ENCODE results near the gene RFC4. TPM values are rescaled to one million over a fixed set of nuclear protein-coding genes. Genes with fewer than 3 reads are reported as not detected.
A peak's percentile ranks its signal among the peaks of the same experiment; 100 is the strongest.

RFC4 gene, protein sequence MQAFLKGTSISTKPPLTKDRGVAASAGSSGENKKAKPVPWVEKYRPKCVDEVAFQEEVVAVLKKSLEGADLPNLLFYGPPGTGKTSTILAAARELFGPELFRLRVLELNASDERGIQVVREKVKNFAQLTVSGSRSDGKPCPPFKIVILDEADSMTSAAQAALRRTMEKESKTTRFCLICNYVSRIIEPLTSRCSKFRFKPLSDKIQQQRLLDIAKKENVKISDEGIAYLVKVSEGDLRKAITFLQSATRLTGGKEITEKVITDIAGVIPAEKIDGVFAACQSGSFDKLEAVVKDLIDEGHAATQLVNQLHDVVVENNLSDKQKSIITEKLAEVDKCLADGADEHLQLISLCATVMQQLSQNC
- 10 to 100 TPM in 3 of 9 donors, 1 to 10 TPM in 6; 5.3 to 30.6 (median 8.9) TPM for total RNA-seq
- polyA plus RNA-seq = 10 to 100 TPM in 2 of 3 donors, 1 to 10 TPM in 1; 9.0 to 13.1 (median 12.1) TPM
- long read RNA-seq, donor 1, partial matches to known transcripts = 5 of 9 reads
- long read RNA-seq, donor 1, other reads (novel, unspliced or antisense) = 0 of 9 reads
- long read RNA-seq, donor 2, partial matches to known transcripts = 0 of 1 reads
- long read RNA-seq, donor 2, other reads (novel, unspliced or antisense) = 0 of 1 reads
- long read RNA-seq, donor 3, partial matches to known transcripts = 5 of 5 reads
- long read RNA-seq, donor 3, other reads (novel, unspliced or antisense) = 0 of 5 reads
- long read RNA-seq, donor 4, transcript RFC4-201 (11 exons, 1,384 nt) = major isoform, 5 of 7 reads
- long read RNA-seq, donor 4, partial matches to known transcripts = 1 of 7 reads
- long read RNA-seq, donor 4, other reads (novel, unspliced or antisense) = 0 of 7 reads
- long read RNA-seq, donor 5, transcript RFC4-201 (11 exons, 1,384 nt) = major isoform, 8 of 12 reads
- long read RNA-seq, donor 5, partial matches to known transcripts = 1 of 12 reads
- long read RNA-seq, donor 5, other reads (novel, unspliced or antisense) = 2 of 12 reads
- long read RNA-seq, donor 6, partial matches to known transcripts = 3 of 9 reads
- long read RNA-seq, donor 6, other reads (novel, unspliced or antisense) = 0 of 9 reads
- long read RNA-seq, donor 7, partial matches to known transcripts = 0 of 2 reads
- long read RNA-seq, donor 7, other reads (novel, unspliced or antisense) = 0 of 2 reads
- long read RNA-seq, donor 8, partial matches to known transcripts = 8 of 12 reads
- long read RNA-seq, donor 8, other reads (novel, unspliced or antisense) = 0 of 12 reads
- long read RNA-seq, donor 9, transcript RFC4-201 (11 exons, 1,384 nt) = major isoform, 6 of 14 reads
- long read RNA-seq, donor 9, partial matches to known transcripts = 7 of 14 reads
- long read RNA-seq, donor 9, other reads (novel, unspliced or antisense) = 0 of 14 reads
- long read RNA-seq, donor 10, partial matches to known transcripts = 8 of 12 reads
- long read RNA-seq, donor 10, other reads (novel, unspliced or antisense) = 0 of 12 reads

DNA sequence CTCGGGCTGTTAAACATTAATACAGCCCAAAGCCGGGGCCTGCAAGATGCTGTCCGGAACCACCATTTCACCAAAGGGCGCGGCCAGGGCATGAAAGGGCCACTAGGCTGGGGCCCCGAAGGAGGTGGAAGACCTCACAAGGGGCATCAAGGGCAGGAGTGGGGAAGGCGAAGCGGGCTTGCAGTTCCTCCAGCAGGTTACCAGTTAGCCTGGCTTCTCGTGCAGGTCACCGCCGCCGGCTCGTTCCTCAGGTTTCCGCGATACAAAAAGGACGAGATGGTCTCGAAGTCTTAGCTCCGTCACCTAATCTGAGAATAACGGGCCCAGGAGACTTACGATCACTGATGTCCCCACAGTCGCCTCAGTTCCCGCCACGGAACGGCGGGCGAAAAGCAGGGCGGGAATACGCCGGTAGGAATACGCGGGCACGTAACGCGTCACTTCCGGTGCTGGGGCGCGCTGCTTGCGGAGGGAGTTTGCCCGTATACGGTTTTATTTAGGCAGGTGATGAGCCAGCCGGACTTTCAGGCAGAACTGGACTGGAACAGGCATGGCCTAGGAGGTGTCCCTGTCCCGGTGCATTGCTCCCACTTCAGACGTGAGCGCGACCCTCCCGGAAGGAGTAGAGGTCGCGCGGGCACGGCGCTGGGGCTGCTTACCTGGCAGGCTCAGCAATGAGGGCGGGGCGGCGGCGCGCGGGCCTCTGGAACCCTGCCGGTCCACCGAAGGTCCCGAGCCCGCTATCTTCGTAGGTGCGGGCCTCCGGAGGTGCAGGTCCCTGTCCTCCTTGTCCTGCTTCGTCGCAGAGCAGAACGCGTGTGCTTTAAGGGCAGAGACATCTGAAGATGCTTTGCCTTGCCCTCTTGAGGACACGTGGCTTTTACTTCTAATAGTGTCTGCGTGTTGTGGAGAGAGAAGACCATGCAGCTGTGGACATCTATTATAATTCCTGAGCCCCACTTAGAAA lies at the start of gene RFC4:
Gene RFC4, minus strand, starts transcription at position 394 of the 967 bp plus-strand sequence. CDS start 1,769 bp downstream, outside the sequence.
- 0 to 1% (median 0%) methylated on average over 3 to 70 of the region's 70 CpGs for WGBS, 4 donors
- Histone ChIP-seq H3K9me3 (replicated peaks in 1 of 3) (no peaks in the 10 kb centered on the region), H3K27me3 (no peaks in the 10 kb centered on the region), H3K36me3 (replicated peaks in 1 of 2) (no peaks in the 10 kb centered on the region), H3K4me3 (peak within 1 kb of the TSS; percentile 11 to 85 (median 80)), H3K4me1 (replicated peaks in 1 of 2) (peaks cover 0 to 11% of the 10 kb centered on the region in 2 donors), H3K27ac (peak within 1 kb of the TSS in 4 of 5 donors; percentile 62 to 92 (median 79))
- intact Hi-C loops (cut with DNase I) = no loop called here
- peak in 1 of 2 donors; percentile 26 for TF ChIP-seq POLR2A (IDR thresholded peaks at IDR 0.05)
- TF ChIP-seq, protein P1, sequence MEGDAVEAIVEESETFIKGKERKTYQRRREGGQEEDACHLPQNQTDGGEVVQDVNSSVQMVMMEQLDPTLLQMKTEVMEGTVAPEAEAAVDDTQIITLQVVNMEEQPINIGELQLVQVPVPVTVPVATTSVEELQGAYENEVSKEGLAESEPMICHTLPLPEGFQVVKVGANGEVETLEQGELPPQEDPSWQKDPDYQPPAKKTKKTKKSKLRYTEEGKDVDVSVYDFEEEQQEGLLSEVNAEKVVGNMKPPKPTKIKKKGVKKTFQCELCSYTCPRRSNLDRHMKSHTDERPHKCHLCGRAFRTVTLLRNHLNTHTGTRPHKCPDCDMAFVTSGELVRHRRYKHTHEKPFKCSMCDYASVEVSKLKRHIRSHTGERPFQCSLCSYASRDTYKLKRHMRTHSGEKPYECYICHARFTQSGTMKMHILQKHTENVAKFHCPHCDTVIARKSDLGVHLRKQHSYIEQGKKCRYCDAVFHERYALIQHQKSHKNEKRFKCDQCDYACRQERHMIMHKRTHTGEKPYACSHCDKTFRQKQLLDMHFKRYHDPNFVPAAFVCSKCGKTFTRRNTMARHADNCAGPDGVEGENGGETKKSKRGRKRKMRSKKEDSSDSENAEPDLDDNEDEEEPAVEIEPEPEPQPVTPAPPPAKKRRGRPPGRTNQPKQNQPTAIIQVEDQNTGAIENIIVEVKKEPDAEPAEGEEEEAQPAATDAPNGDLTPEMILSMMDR (IDR thresholded peaks at IDR 0.05) = peak in 2 of 6 experiments; percentile 5 to 7
- peak; percentile 79 to 92 (median 85) for DNase-seq

DNA sequence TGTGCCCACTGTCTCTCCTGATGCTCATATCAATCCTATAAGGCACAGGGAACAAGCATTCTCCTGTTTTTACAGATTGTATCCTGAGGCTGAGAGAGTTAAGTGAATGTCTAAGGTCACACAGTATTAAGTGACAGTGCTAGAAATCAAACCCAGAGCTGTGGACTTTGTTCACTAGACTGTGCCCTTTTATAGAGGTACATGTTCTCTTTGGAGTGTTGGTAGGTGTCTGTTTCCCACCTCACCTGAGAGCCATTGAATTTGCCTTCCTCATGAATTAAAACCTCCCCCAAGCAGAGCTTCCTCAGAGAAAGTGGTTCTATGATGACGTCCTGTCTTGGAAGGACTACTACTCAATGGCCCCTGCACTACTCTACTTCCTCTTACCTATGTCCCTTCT lies 48.7 kb upstream of the RFC4 start:
- H3K4me3 ChIP-seq = no peak overlapping the region
- no peaks in the 10 kb centered on the region for H3K4me1 ChIP-seq (replicated peaks in 1 of 2)
- WGBS, 4 donors = 0% methylated on average over 1 of the region's 1 CpG
- no peak overlapping the region for H3K27ac ChIP-seq
- TF ChIP-seq POLR2A (IDR thresholded peaks at IDR 0.05) = no peak
- TF ChIP-seq, protein P1 (IDR thresholded peaks at IDR 0.05) = no peak
- no peaks in the 10 kb centered on the region for H3K36me3 ChIP-seq (replicated peaks in 1 of 2)
- H3K27me3 ChIP-seq = no peaks in the 10 kb centered on the region
- no peak for DNase-seq
- no peaks in the 10 kb centered on the region for H3K9me3 ChIP-seq (replicated peaks in 1 of 3)
- intact Hi-C loops (cut with DNase I) = no loop called here

DNA sequence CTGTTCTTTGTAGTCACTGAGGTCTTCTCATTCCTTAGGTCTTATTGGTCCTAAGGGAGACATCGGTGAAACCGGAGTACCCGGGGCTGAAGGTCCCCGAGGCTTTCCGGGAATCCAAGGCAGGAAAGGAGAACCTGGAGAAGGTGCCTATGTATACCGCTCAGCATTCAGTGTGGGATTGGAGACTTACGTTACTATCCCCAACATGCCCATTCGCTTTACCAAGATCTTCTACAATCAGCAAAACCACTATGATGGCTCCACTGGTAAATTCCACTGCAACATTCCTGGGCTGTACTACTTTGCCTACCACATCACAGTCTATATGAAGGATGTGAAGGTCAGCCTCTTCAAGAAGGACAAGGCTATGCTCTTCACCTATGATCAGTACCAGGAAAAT lies 47.9 kb upstream of the RFC4 start:
- H3K9me3 ChIP-seq (replicated peaks in 1 of 3) = no peaks in the 10 kb centered on the region
- TF ChIP-seq POLR2A (IDR thresholded peaks at IDR 0.05) = no peak
- TF ChIP-seq, protein P1 (IDR thresholded peaks at IDR 0.05) = no peak
- no peaks in the 10 kb centered on the region for H3K27me3 ChIP-seq
- intact Hi-C loops (cut with DNase I) = no loop called here
- H3K4me3 ChIP-seq = no peak overlapping the region
- no peaks in the 10 kb centered on the region for H3K4me1 ChIP-seq (replicated peaks in 1 of 2)
- no peaks in the 10 kb centered on the region for H3K36me3 ChIP-seq (replicated peaks in 1 of 2)
- H3K27ac ChIP-seq = no peak overlapping the region
- WGBS, 4 donors = 90 to 97% (median 93%) methylated on average over 8 of the region's 8 CpGs
- DNase-seq = no peak
